Measurements from ENCODE around the gene PVALEF. TPM values are rescaled to one million over a fixed set of nuclear protein-coding genes. Genes with fewer than 3 reads are reported as not detected.

PVALEF gene
- total RNA-seq, 1 experiment from 2014 or later = not detected

- no peak for DNase-seq (ENCODE audit: low read depth, low spot score)
- BruUV-seq (replicated peaks) = no TSS peak
- TF ChIP-seq POLR2AphosphoS5 (IDR thresholded peaks at IDR 0.05; ENCODE audit: low read depth, low read length) (no peak), REST (IDR thresholded peaks at IDR 0.05; ENCODE audit: insufficient read depth in 1 of 2, low read depth in 2 of 2, low read length in 1 of 2) (no peak), SIN3A (IDR thresholded peaks at IDR 0.05; ENCODE audit: borderline replicate concordance, insufficient read depth, low read depth, low read length) (no peak), TCF7L2 (IDR thresholded peaks at IDR 0.05; ENCODE audit: low read depth, low read length) (no peak)
- TF ChIP-seq, protein P1, sequence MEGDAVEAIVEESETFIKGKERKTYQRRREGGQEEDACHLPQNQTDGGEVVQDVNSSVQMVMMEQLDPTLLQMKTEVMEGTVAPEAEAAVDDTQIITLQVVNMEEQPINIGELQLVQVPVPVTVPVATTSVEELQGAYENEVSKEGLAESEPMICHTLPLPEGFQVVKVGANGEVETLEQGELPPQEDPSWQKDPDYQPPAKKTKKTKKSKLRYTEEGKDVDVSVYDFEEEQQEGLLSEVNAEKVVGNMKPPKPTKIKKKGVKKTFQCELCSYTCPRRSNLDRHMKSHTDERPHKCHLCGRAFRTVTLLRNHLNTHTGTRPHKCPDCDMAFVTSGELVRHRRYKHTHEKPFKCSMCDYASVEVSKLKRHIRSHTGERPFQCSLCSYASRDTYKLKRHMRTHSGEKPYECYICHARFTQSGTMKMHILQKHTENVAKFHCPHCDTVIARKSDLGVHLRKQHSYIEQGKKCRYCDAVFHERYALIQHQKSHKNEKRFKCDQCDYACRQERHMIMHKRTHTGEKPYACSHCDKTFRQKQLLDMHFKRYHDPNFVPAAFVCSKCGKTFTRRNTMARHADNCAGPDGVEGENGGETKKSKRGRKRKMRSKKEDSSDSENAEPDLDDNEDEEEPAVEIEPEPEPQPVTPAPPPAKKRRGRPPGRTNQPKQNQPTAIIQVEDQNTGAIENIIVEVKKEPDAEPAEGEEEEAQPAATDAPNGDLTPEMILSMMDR (IDR thresholded peaks at IDR 0.05) = no peak
- H3K9me3 ChIP-seq (ENCODE audit: control insufficient read depth, insufficient read depth, low read depth, low read length) = no peaks in the 10 kb centered on the region
- H3K4me3 ChIP-seq (ENCODE audit: low read depth in 2 of 2, low read length in 2 of 2) = no peak overlapping the region
- no peaks in the 10 kb centered on the region for H3K27me3 ChIP-seq (ENCODE audit: control insufficient read depth, insufficient read depth, low read length)
- POLR2A ChIA-PET = no interaction called here
- in situ Hi-C loops (cut with HindIII; ENCODE audit: low pct_unique_long_range_greater_than_20kb, low sequenced_read_pairs) = no loop called here
- H3K4me1 ChIP-seq (ENCODE audit: control insufficient read depth, insufficient read depth, low read length) = no peaks in the 10 kb centered on the region; the same call in 1 of the 2 replicates
- H3K27ac ChIP-seq (ENCODE audit: low read length) = no peak overlapping the region
- intact Hi-C loops (cut with micrococcal nuclease; ENCODE audit: unreplicated experiment) = no loop called here
- CTCF ChIA-PET = no interaction called here
- no peaks in the 10 kb centered on the region for H3K36me3 ChIP-seq (ENCODE audit: control insufficient read depth, insufficient read depth, low read length)
- no peak for ATAC-seq
Measured at GRCh38 chr17:81138083-81138482, 27.2 kb upstream of the PVALEF start.

DNA sequence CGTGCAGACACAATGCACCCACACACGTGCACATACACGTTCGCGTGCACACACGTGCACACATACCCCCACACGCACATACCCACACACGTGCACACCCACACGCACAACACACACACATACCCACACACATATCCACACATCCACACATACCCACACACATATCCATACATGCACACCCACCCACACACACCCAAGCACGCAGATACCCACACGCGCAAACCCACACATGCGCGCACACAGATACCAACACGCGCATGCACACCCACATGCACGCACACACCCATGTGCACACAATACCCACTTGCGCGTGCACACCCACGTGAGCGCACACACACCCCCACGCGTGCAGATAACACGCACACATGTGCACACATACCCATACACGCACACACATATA lies 26.8 kb upstream of the PVALEF start:
- in situ Hi-C loops (cut with HindIII; ENCODE audit: low pct_unique_long_range_greater_than_20kb, low sequenced_read_pairs) (no loop called here), intact Hi-C loops (cut with micrococcal nuclease; ENCODE audit: unreplicated experiment) (no loop called here)
- no peak overlapping the region for H3K27ac ChIP-seq (ENCODE audit: low read length)
- H3K27me3 ChIP-seq (ENCODE audit: control insufficient read depth, insufficient read depth, low read length) = no peaks in the 10 kb centered on the region
- H3K36me3 ChIP-seq (ENCODE audit: control insufficient read depth, insufficient read depth, low read length) = no peaks in the 10 kb centered on the region
- TF ChIP-seq TCF7L2 (IDR thresholded peaks at IDR 0.05; ENCODE audit: low read depth, low read length) = no peak
- no peak for TF ChIP-seq SIN3A (IDR thresholded peaks at IDR 0.05; ENCODE audit: borderline replicate concordance, insufficient read depth, low read depth, low read length)
- TF ChIP-seq, protein P1 (IDR thresholded peaks at IDR 0.05) = no peak
- no peak for TF ChIP-seq POLR2AphosphoS5 (IDR thresholded peaks at IDR 0.05; ENCODE audit: low read depth, low read length)
- TF ChIP-seq REST (IDR thresholded peaks at IDR 0.05; ENCODE audit: insufficient read depth in 1 of 2, low read depth in 2 of 2, low read length in 1 of 2) = no peak
- CTCF ChIA-PET = no interaction called here
- no peak overlapping the region for H3K4me3 ChIP-seq (ENCODE audit: low read depth in 2 of 2, low read length in 2 of 2)
- DNase-seq (ENCODE audit: low read depth, low spot score) = no peak
- no peaks in the 10 kb centered on the region for H3K9me3 ChIP-seq (ENCODE audit: control insufficient read depth, insufficient read depth, low read depth, low read length)
- POLR2A ChIA-PET = no interaction called here
- BruUV-seq (replicated peaks) = no TSS peak
- ATAC-seq = no peak
- H3K4me1 ChIP-seq (ENCODE audit: control insufficient read depth, insufficient read depth, low read length) = no peaks in the 10 kb centered on the region; the same call in 1 of the 2 replicates

Measured in Panc1 (cell line).